Neuronal stem cell (in vitro differentiated cells): ENCODE data around the gene ADH5.

Experiments
- DNase-seq: peaks from one replicate; pipeline ENCODE4 v3.0.0-alpha.2; 2013; ENCODE audit warnings: low spot score
- H2AFZ ChIP-seq: one replicate; pipeline ENCODE4 v1.6.1; 2013; ENCODE audit warnings: mild to moderate bottlenecking, low read length, inconsistent platforms
- H2AK5ac ChIP-seq: 2 replicates; pipeline ENCODE4 v1.6.1; 2013; ENCODE audit warnings: low read depth, mild to moderate bottlenecking, inconsistent platforms, low read length, moderate library complexity, mixed read lengths
- H2BK120ac ChIP-seq: 2 replicates; pipeline ENCODE4 v1.6.1; 2013; ENCODE audit warnings: low read depth, mild to moderate bottlenecking, inconsistent platforms, low read length, moderate library complexity, mixed read lengths
- H2BK12ac ChIP-seq: one replicate; pipeline ENCODE4 v1.6.1; 2013; ENCODE audit warnings: low read length, inconsistent platforms
- H2BK15ac ChIP-seq: 2 replicates; pipeline ENCODE4 v1.6.1; 2013; ENCODE audit warnings: mild to moderate bottlenecking, low read length, inconsistent platforms, mixed read lengths
- H2BK5ac ChIP-seq: one replicate; pipeline ENCODE4 v1.6.1; 2013; ENCODE audit warnings: inconsistent platforms, mild to moderate bottlenecking, low read length, moderate library complexity
- H3K14ac ChIP-seq: one replicate; pipeline ENCODE4 v1.6.1; 2013; ENCODE audit warnings: low read length, inconsistent platforms
- H3K18ac ChIP-seq: 2 replicates; pipeline ENCODE4 v1.6.1; 2013; ENCODE audit warnings: low read length, inconsistent platforms
- H3K23ac ChIP-seq: 2 replicates; pipeline ENCODE4 v1.6.1; 2013; ENCODE audit warnings: low read depth, mild to moderate bottlenecking, mixed read lengths, low read length, inconsistent platforms; ENCODE audit not compliant: poor library complexity
- H3K27ac ChIP-seq: replicated peaks from 3 replicates; pipeline ENCODE4 v1.5.1; 2013; ENCODE audit warnings: low read length, inconsistent platforms
- H3K27me3 ChIP-seq, 3 experiments: 2 replicates each; pipeline ENCODE4 v1.6.1; 2013; ENCODE audit warnings: low read length in 3 of 3, mild to moderate bottlenecking in 2 of 3, inconsistent platforms in 1 of 3, low read depth in 1 of 3, mixed read lengths in 1 of 3, moderate library complexity in 1 of 3; ENCODE audit not compliant: control insufficient read depth in 3 of 3, insufficient read depth in 3 of 3
- H3K36me3 ChIP-seq, 2 donors: replicated peaks in 1 of 2; 2 replicates each; pipeline ENCODE4 v1.6.1; 2013; ENCODE audit warnings: low read length in 2 of 2; ENCODE audit not compliant: control insufficient read depth in 2 of 2, insufficient read depth in 2 of 2
- H3K4ac ChIP-seq: 2 replicates; pipeline ENCODE4 v1.6.1; 2013; ENCODE audit warnings: inconsistent platforms, mild to moderate bottlenecking, low read length, moderate library complexity
- H3K4me1 ChIP-seq, 2 donors: 1 replicate in 1 of 2; 2 replicates in 1 of 2; pipeline ENCODE4 v1.6.1; 2013; ENCODE audit warnings: low read length in 2 of 2, low read depth in 1 of 2; ENCODE audit not compliant: control insufficient read depth in 2 of 2, insufficient read depth in 1 of 2
- H3K4me2 ChIP-seq: one replicate; pipeline ENCODE4 v1.6.1; 2013; ENCODE audit warnings: mild to moderate bottlenecking, low read length, inconsistent platforms; ENCODE audit not compliant: insufficient read depth, poor library complexity, severe bottlenecking
- H3K4me3 ChIP-seq, 2 donors: 2 replicates each; pipeline ENCODE4 v1.5.1; 2013; ENCODE audit warnings: low read length in 2 of 2, mild to moderate bottlenecking in 2 of 2, inconsistent platforms in 1 of 2, moderate library complexity in 1 of 2
- H3K79me1 ChIP-seq: one replicate; pipeline ENCODE4 v1.6.1; 2013; ENCODE audit warnings: low read depth, mild to moderate bottlenecking, inconsistent platforms, low read length, moderate library complexity
- H3K9ac ChIP-seq: one replicate; pipeline ENCODE4 v1.6.1; 2013; ENCODE audit warnings: mild to moderate bottlenecking, low read depth, low read length, inconsistent platforms; ENCODE audit not compliant: poor library complexity
- H3K9me3 ChIP-seq, 2 donors: replicated peaks in 1 of 2; 2 replicates each; pipeline versions ENCODE3 to v1.6.1; 2013; ENCODE audit warnings: low read length in 2 of 2, mild to moderate bottlenecking in 2 of 2, inconsistent platforms in 1 of 2, low read depth in 1 of 2, mixed read lengths in 1 of 2, moderate library complexity in 1 of 2; ENCODE audit not compliant: control insufficient read depth in 2 of 2, insufficient read depth in 1 of 2
- H4K8ac ChIP-seq: one replicate; pipeline ENCODE4 v1.6.1; 2013; ENCODE audit warnings: low read depth, mild to moderate bottlenecking, inconsistent platforms, low read length, moderate library complexity
- H4K91ac ChIP-seq: one replicate; pipeline ENCODE4 v1.6.1; 2013; ENCODE audit warnings: low read length, low read depth, mild to moderate bottlenecking, inconsistent platforms; ENCODE audit not compliant: poor library complexity
- WGBS, 2 donors: extraction: QIAGEN DNeasy Blood & Tissue Kit; methylation state at CpG; one replicate each; pipeline ENCODE4 v1.1.7; 2013; ENCODE audit warnings: missing lambda C conversion rate in 2 of 2, mixed read lengths in 1 of 2; ENCODE audit not compliant: insufficient read length in 2 of 2, insufficient replicate concordance in 1 of 2; ENCODE audit errors: extremely low coverage in 2 of 2; 5-methylcytosine and 5-hydroxymethylcytosine counted together

The ADH5 gene

GRCh38 chr4:99131378-99131777, 42.8 kb upstream of the ADH5 start:
- no peak overlapping the region for H3K18ac ChIP-seq
- no peak overlapping the region for H2BK12ac ChIP-seq
- H2AFZ ChIP-seq: no peak overlapping the region

GRCh38 chr4:99126376-99126775, 37.8 kb upstream of the ADH5 start:
- WGBS, 2 donors: no CpG with 5 or more reads among the region's 1 CpG

More at GRCh38 chr4:99131378-99131777, 42.8 kb upstream of the ADH5 start:
- H2BK120ac ChIP-seq: no peak overlapping the region
- H3K9ac ChIP-seq: no peak overlapping the region
- H2BK15ac ChIP-seq: no peak overlapping the region
- no peaks in the 10 kb centered on the region for H3K79me1 ChIP-seq
- H4K8ac ChIP-seq: no peak overlapping the region
- H3K4me2 ChIP-seq: no peak overlapping the region
- WGBS, 2 donors: no CpG with 5 or more reads among the region's 2 CpGs
- no peak overlapping the region for H3K23ac ChIP-seq
- no peak overlapping the region for H2AK5ac ChIP-seq
- no peaks in the 10 kb centered on the region for H3K4me1 ChIP-seq
- H2BK5ac ChIP-seq: no peak overlapping the region
- no peaks in the 10 kb centered on the region for H3K36me3 ChIP-seq
- no peak overlapping the region for H4K91ac ChIP-seq
- no peak overlapping the region for H3K4ac ChIP-seq
- H3K14ac ChIP-seq: no peak overlapping the region
- H3K27me3 ChIP-seq: no peaks in the 10 kb centered on the region
- no peak for DNase-seq
- no peak overlapping the region for H3K4me3 ChIP-seq
- H3K27ac ChIP-seq: no peak overlapping the region
- H3K9me3 ChIP-seq: peaks cover 0 to 6% of the 10 kb centered on the region in 2 donors

GRCh38 chr4:99121008-99121407, 32.4 kb upstream of the ADH5 start:
- Histone ChIP-seq H2AK5ac (no peak overlapping the region), H3K27me3 (no peaks in the 10 kb centered on the region), H3K4me3 (no peak overlapping the region), H3K18ac (no peak overlapping the region), H2BK120ac (no peak overlapping the region), H3K4ac (no peak overlapping the region), H3K9ac (no peak overlapping the region), H3K9me3 (no peaks in the 10 kb centered on the region), H2AFZ (no peak overlapping the region), H2BK5ac (no peak overlapping the region), H3K79me1 (no peaks in the 10 kb centered on the region), H3K4me1 (no peaks in the 10 kb centered on the region), H3K4me2 (no peak overlapping the region), H4K8ac (no peak overlapping the region), H3K27ac (no peak overlapping the region), H3K23ac (no peak overlapping the region), H4K91ac (no peak overlapping the region), H3K14ac (no peak overlapping the region), H2BK12ac (no peak overlapping the region), H2BK15ac (no peak overlapping the region), H3K36me3 (no peaks in the 10 kb centered on the region)
- WGBS, 2 donors: no CpG with 5 or more reads among the region's 4 CpGs
- no peak for DNase-seq

More at GRCh38 chr4:99126376-99126775, 37.8 kb upstream of the ADH5 start:
- H2BK5ac ChIP-seq: no peak overlapping the region
- H3K36me3 ChIP-seq: no peaks in the 10 kb centered on the region
- H2AK5ac ChIP-seq: no peak overlapping the region
- no peak overlapping the region for H4K91ac ChIP-seq
- no peak overlapping the region for H2AFZ ChIP-seq
- H3K23ac ChIP-seq: no peak overlapping the region
- H2BK12ac ChIP-seq: no peak overlapping the region
- H2BK120ac ChIP-seq: no peak overlapping the region
- no peak overlapping the region for H3K4ac ChIP-seq
- H3K79me1 ChIP-seq: no peaks in the 10 kb centered on the region
- no peak overlapping the region for H3K27ac ChIP-seq
- H3K4me2 ChIP-seq: no peak overlapping the region
- no peak overlapping the region for H3K18ac ChIP-seq
- peaks cover 0 to 6% of the 10 kb centered on the region in 2 donors for H3K9me3 ChIP-seq
- no peak overlapping the region for H2BK15ac ChIP-seq
- no peak overlapping the region for H3K9ac ChIP-seq
- H3K4me3 ChIP-seq: no peak overlapping the region
- no peak overlapping the region for H4K8ac ChIP-seq
- H3K4me1 ChIP-seq: no peaks in the 10 kb centered on the region
- DNase-seq: no peak
- no peaks in the 10 kb centered on the region for H3K27me3 ChIP-seq
- no peak overlapping the region for H3K14ac ChIP-seq

GRCh38 chr4:99120501-99120900, 31.9 kb upstream of the ADH5 start:
- DNase-seq: no peak
- Histone ChIP-seq H3K18ac (no peak overlapping the region), H3K36me3 (no peaks in the 10 kb centered on the region), H4K91ac (no peak overlapping the region), H2AK5ac (no peak overlapping the region), H2BK120ac (no peak overlapping the region), H3K4me3 (no peak overlapping the region), H3K9me3 (no peaks in the 10 kb centered on the region), H3K27me3 (no peaks in the 10 kb centered on the region), H3K14ac (no peak overlapping the region), H2BK5ac (no peak overlapping the region), H3K4ac (no peak overlapping the region), H3K9ac (no peak overlapping the region), H2BK12ac (no peak overlapping the region), H3K79me1 (no peaks in the 10 kb centered on the region), H3K27ac (no peak overlapping the region), H2AFZ (no peak overlapping the region), H4K8ac (no peak overlapping the region), H3K4me2 (no peak overlapping the region), H3K23ac (no peak overlapping the region), H2BK15ac (no peak overlapping the region), H3K4me1 (no peaks in the 10 kb centered on the region)
- WGBS, 2 donors: no CpG with 5 or more reads among the region's 5 CpGs
